ENCODE measurements around the gene SYAP1. TPM values are rescaled to one million over a fixed set of nuclear protein-coding genes. Genes with fewer than 3 reads are reported as not detected.
A peak's percentile ranks its signal among the peaks of the same experiment; 100 is the strongest.

SYAP1 gene
- total RNA-seq: 10 to 100 TPM; 20.6 to 22.3 TPM

DNA sequence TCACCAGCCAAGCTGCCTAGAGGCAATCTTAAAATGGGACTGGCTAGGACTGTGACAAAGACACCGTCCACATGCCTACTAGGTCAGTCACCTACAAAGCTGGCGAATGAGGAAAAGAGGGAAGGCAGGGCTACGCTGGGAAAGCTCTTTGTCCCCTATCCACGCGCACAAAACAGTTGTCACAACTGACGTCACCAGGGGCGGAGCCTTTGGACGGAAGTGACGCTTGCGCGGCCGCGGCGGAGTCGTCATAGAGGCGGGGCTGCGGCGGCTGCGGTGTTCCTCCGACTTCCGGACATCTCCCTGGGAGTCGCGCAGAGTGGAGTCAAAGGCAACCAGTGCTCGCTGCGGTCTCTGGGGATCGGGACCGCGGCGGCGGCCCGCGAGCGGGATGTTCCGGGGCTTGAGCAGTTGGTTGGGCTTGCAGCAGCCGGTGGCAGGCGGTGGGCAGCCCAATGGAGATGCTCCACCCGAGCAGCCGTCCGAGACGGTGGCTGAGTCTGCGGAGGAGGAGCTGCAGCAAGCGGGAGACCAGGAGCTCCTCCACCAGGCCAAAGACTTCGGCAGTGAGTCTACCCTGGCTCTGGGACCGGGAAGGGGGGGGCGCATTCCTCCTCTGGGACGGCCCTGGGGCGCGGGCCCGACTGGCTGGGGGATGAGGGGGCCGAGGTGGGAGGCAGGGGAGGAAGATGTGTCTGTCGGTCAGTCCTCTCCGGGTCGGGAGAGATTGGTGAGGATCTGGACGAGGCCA lies at the start of gene SYAP1:
Gene SYAP1, plus strand, starts transcription at position 279 of the 751 bp plus-strand sequence. Its CDS starts 113 bp downstream, at position 392.
- peaks cover 7% of the 10 kb centered on the region for H3K36me3 Mint-ChIP-seq
- peak within 1 kb of the TSS; percentile 95 for H3K27ac Mint-ChIP-seq
- peak within 1 kb of the TSS; percentile 89 for H3K4me3 Mint-ChIP-seq
- DNase-seq: peak; percentile 89
- no peaks in the 10 kb centered on the region for H3K27me3 Mint-ChIP-seq
- peaks cover 9% of the 10 kb centered on the region for H3K4me1 Mint-ChIP-seq
- H3K9me3 Mint-ChIP-seq: no peaks in the 10 kb centered on the region

- Mint-ChIP-seq H3K27ac (no peak overlapping the region), H3K36me3 (peaks cover 5% of the 10 kb centered on the region), H3K4me3 (no peak overlapping the region), H3K27me3 (no peaks in the 10 kb centered on the region), H3K4me1 (no peaks in the 10 kb centered on the region), H3K9me3 (no peaks in the 10 kb centered on the region)
- DNase-seq: no peak
These were observed 48.4 kb upstream of the SYAP1 start for GRCh38 chrX:16671005-16671404.

DNA sequence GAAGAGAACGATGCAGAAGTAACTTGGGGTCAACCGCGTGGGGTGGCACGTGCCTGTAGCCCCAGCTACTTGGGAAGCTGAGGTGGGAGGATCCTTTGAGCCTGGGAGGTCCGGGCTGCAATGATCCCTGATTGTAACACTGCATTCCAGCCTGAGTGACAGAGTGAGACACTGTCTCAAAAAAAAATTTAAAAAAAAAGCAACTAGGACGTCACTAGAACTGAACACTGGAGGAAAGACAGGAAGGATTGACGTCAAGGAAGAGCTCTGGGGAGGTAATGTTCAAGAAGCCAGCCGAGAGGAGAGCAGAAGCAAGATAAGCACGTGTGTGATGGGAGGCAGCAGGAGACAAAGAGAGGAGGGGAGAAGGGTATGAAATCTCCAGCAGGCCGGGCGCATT lies 40.7 kb upstream of the SYAP1 start:
- DNase-seq: no peak
- Mint-ChIP-seq H3K27me3 (no peaks in the 10 kb centered on the region), H3K27ac (no peak overlapping the region), H3K9me3 (no peaks in the 10 kb centered on the region), H3K36me3 (no peaks in the 10 kb centered on the region), H3K4me1 (no peaks in the 10 kb centered on the region), H3K4me3 (no peak overlapping the region)

- H3K36me3 Mint-ChIP-seq: no peaks in the 10 kb centered on the region
- no peak overlapping the region for H3K4me3 Mint-ChIP-seq
- H3K27ac Mint-ChIP-seq: no peak overlapping the region
- no peak for DNase-seq
- no peaks in the 10 kb centered on the region for H3K27me3 Mint-ChIP-seq
- H3K9me3 Mint-ChIP-seq: no peaks in the 10 kb centered on the region
- no peaks in the 10 kb centered on the region for H3K4me1 Mint-ChIP-seq
These were observed 36.3 kb upstream of the SYAP1 start for GRCh38 chrX:16683007-16683664.

- H3K27ac Mint-ChIP-seq: no peak overlapping the region
- no peaks in the 10 kb centered on the region for H3K27me3 Mint-ChIP-seq
- no peak overlapping the region for H3K4me3 Mint-ChIP-seq
- DNase-seq: no peak
- no peaks in the 10 kb centered on the region for H3K4me1 Mint-ChIP-seq
- H3K9me3 Mint-ChIP-seq: no peaks in the 10 kb centered on the region
- H3K36me3 Mint-ChIP-seq: no peaks in the 10 kb centered on the region
These were observed 31.9 kb upstream of the SYAP1 start for GRCh38 chrX:16687514-16687913.

DNA sequence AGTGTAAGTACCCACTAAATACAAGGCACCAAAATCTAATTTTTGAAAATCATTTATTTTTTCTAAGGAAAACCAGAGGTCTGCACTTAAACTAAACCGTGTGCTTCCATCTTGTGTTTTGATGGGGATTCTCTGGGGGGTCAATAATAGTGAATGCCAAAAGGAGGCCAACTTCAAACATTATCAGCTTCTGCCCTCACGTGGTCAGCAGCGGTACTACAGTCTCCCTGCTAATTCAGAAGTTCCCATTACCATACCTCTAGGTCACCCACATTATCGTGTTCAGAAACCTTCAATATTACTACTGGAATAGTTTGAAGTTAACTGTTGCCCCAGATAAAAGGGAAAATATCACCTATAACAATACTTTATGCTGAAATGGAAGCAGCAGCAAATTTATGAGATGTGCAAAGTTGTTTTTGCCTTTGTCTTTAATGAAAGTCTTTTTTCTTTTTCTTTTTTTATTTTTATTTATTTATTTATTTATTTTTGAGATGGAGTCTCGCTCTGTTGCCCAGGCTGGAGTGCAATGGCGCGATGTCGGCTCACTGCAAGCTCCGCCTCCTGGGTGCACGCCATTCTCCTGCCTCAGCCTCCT lies 24.2 kb upstream of the SYAP1 start:
- no peak overlapping the region for H3K27ac Mint-ChIP-seq

DNA sequence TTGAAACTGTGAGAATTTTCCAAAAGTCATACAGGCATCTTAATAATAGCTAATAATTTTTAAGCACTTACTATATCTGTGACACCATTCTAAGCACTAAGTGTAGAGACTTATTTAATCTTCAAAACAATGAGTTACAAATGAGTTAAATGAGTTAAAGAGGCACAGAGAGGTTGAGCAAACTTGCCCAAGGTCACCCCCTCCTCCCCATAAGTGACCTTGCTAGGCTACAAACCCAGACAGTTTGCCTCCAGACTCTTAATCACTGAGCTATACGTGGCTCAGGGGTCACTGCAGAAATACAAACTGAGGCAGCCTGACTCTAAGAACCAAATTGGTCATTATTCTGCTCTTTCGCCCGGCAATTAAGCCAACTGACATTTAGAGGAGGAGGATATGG lies 22.5 kb upstream of the SYAP1 start:
- Mint-ChIP-seq H3K36me3 (peaks cover 2% of the 10 kb centered on the region), H3K27me3 (no peaks in the 10 kb centered on the region), H3K4me1 (no peaks in the 10 kb centered on the region), H3K27ac (no peak overlapping the region), H3K9me3 (no peaks in the 10 kb centered on the region), H3K4me3 (no peak overlapping the region)
- no peak for DNase-seq

More for the DNA sequence above, 24.2 kb upstream of the SYAP1 start:
- Mint-ChIP-seq H3K36me3 (peaks cover 2% of the 10 kb centered on the region), H3K4me1 (no peaks in the 10 kb centered on the region), H3K4me3 (no peak overlapping the region), H3K9me3 (no peaks in the 10 kb centered on the region), H3K27me3 (no peaks in the 10 kb centered on the region)
- DNase-seq: peak; percentile 27

- Mint-ChIP-seq H3K4me3 (no peak overlapping the region), H3K27ac (no peak overlapping the region), H3K9me3 (no peaks in the 10 kb centered on the region), H3K27me3 (no peaks in the 10 kb centered on the region), H3K4me1 (no peaks in the 10 kb centered on the region), H3K36me3 (no peaks in the 10 kb centered on the region)
- DNase-seq: no peak
These were observed 20.0 kb upstream of the SYAP1 start for GRCh38 chrX:16699389-16699788.

GRCh38 chrX:16700734-16701133 lies 18.7 kb upstream of the SYAP1 start:
- no peaks in the 10 kb centered on the region for H3K27me3 Mint-ChIP-seq
- no peaks in the 10 kb centered on the region for H3K9me3 Mint-ChIP-seq
- H3K36me3 Mint-ChIP-seq: no peaks in the 10 kb centered on the region
- no peak overlapping the region for H3K27ac Mint-ChIP-seq
- DNase-seq: no peak
- no peak overlapping the region for H3K4me3 Mint-ChIP-seq
- H3K4me1 Mint-ChIP-seq: no peaks in the 10 kb centered on the region

DNA sequence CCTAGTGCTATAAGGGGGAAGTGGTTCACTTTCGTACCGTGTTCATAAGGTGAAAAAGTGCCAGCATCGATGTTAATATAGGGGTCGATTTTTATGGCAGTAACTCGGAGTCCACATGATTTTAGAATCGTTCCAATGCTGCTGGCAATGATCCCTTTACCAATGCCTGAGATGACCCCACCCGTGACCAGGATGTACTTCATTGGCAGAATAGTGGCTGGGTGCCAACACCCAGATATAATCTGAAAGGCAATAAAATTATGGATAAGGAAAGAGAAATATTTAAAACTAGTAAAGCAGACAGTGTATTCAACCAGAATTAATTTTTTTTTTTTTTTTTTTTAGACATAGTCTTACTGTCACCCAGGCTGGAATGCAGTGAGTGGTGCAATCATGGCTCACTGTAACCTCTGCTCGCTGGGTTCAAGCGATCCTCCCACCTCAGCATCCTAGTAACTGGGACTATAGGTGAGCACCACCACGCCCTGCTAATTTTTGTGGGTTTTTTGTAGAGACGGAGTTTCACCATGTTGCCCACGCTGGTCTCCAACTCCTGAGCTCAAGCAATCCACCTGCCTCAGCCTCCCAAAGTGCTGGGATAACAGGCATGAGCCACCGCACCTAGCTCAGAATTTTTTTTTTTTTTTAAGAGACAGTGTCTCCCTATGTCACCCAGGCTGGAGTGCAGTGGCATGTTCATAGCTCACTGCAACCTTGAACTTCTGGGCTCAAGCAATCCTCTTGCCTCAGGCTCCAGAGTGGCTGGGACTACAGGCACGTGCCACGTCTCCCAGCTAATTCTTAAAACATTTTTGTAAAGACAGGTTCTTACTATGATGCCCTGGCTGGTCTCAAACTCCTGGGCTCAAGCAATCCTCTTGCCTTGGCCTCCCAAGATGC lies 16.5 kb upstream of the SYAP1 start:
- H3K36me3 Mint-ChIP-seq: no peaks in the 10 kb centered on the region

GRCh38 chrX:16705370-16705769 lies 14.0 kb upstream of the SYAP1 start:
- H3K27ac Mint-ChIP-seq: no peak overlapping the region
- no peak overlapping the region for H3K4me3 Mint-ChIP-seq
- peaks cover 6% of the 10 kb centered on the region for H3K4me1 Mint-ChIP-seq
- H3K36me3 Mint-ChIP-seq: peaks cover 2% of the 10 kb centered on the region
- no peaks in the 10 kb centered on the region for H3K9me3 Mint-ChIP-seq
- DNase-seq: no peak
- no peaks in the 10 kb centered on the region for H3K27me3 Mint-ChIP-seq

More for the DNA sequence above, 16.5 kb upstream of the SYAP1 start:
- Mint-ChIP-seq H3K4me1 (no peaks in the 10 kb centered on the region), H3K27me3 (no peaks in the 10 kb centered on the region), H3K27ac (no peak overlapping the region), H3K4me3 (no peak overlapping the region), H3K9me3 (no peaks in the 10 kb centered on the region)
- DNase-seq: no peak

DNA sequence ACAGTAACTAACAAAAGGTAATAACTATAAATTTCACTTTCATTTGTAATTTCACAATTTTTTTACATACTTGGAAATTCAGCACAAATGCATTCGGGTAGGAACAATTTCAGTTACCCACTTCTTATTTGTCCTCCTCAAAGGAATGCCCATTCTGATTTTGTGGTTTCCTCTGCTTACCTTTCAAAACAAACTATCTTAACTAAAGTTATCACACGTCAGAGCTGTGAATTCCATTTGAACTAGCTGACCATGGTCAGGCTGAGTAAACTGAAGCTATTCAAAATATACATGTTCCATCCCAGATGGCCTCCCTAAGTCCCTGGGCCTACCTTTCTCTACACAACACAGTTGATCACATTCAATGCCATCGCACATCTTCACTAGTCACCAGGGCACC lies 11.4 kb upstream of the SYAP1 start:
- no peak for DNase-seq
- Mint-ChIP-seq H3K27ac (no peak overlapping the region), H3K9me3 (no peaks in the 10 kb centered on the region), H3K4me3 (no peak overlapping the region), H3K36me3 (peaks cover 4% of the 10 kb centered on the region), H3K4me1 (peaks cover 16% of the 10 kb centered on the region), H3K27me3 (no peaks in the 10 kb centered on the region)

DNA sequence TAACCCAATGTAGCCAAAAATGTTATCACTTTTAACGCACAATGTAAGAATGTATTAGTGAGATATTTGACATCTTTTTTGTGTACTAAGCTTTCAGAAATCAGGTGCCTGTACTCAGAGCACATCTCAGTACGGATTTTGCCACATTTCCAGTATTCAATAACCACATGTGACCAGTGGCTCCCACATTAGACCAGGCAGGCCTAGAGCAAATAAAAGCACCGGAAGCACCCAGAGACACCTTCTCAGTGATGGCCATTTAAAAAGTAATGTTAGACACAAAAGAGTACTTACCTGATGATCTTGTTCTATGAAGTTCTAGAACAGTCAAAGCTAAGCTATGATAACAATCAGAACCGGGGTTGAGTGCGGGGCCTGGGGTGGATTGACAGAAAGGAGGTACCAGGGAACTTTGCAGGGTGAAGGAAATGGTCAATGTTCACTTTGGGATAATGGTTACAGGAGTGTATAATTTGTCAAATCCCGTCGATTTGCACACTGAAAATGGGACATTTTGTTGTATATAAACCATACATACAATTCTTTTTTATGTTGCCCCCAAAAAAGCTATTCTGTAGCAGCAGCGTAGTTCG lies 8.1 kb upstream of the SYAP1 start:
- H3K4me1 Mint-ChIP-seq: peaks cover 19% of the 10 kb centered on the region
- H3K27ac Mint-ChIP-seq: peak overlapping the region; percentile 68
- no peaks in the 10 kb centered on the region for H3K9me3 Mint-ChIP-seq
- DNase-seq: no peak
- H3K36me3 Mint-ChIP-seq: peaks cover 4% of the 10 kb centered on the region
- no peaks in the 10 kb centered on the region for H3K27me3 Mint-ChIP-seq
- peak overlapping the region; percentile 78 for H3K4me3 Mint-ChIP-seq

DNA sequence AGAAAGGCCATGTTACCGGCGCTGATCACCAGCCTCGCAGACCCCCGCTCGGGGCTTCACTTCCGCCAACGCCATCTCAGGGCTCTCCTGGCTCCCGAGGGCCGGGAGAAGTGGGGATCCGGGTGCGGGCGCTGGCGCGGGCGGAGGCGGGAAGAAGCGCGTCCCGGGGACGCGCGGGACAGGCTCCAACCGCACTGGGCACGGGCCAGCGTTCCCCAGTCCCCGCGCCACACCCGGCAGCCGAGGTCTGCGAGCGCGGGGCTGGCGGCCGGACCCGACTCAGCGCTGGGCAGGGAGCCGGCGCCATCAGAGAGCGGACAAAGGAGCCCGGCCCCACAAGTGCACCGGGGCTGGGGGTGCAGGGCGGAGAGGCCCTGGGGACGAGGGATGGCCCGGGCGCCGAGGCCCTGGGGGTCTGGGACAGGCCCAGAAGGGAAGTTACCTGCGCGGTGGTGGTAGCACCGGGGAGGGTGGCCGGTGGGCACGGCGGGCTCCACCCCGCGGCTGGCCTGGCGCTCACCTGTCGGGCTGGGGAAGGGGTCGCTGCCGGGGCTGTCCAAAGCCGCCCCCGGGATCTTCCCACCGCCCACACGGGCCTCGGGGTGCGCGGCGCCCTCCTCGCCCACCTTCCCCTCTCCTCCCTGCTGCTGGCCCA lies 7.4 kb upstream of the SYAP1 start:
- Mint-ChIP-seq H3K27me3 (no peaks in the 10 kb centered on the region), H3K4me3 (peak overlapping the region; percentile 83), H3K4me1 (peaks cover 19% of the 10 kb centered on the region), H3K27ac (peak overlapping the region; percentile 75), H3K36me3 (peaks cover 4% of the 10 kb centered on the region), H3K9me3 (no peaks in the 10 kb centered on the region)
- peak; percentile 7 for DNase-seq
